Fibroblast of lung (primary cell): ENCODE measurements around the gene GPHN.

Experiments used
- CTCF ChIP-seq, 2 donors: IDR thresholded peaks in 1 of 2; conservative IDR thresholded peaks in 1 of 2; 1 replicate in 1 of 2; 2 replicates in 1 of 2; pipeline ENCODE4 v1.5.1; 2011 to 2012; ENCODE audit warnings: low read length in 2 of 2, control low read depth in 1 of 2, inconsistent platforms in 1 of 2, low read depth in 1 of 2, mild to moderate bottlenecking in 1 of 2
- EZH2 ChIP-seq: IDR thresholded peaks from 2 replicates; pipeline ENCODE4 v1.5.1; 2012; ENCODE audit warnings: low read length, control low read depth, mild to moderate bottlenecking; ENCODE audit errors: missing control alignments

DNA sequence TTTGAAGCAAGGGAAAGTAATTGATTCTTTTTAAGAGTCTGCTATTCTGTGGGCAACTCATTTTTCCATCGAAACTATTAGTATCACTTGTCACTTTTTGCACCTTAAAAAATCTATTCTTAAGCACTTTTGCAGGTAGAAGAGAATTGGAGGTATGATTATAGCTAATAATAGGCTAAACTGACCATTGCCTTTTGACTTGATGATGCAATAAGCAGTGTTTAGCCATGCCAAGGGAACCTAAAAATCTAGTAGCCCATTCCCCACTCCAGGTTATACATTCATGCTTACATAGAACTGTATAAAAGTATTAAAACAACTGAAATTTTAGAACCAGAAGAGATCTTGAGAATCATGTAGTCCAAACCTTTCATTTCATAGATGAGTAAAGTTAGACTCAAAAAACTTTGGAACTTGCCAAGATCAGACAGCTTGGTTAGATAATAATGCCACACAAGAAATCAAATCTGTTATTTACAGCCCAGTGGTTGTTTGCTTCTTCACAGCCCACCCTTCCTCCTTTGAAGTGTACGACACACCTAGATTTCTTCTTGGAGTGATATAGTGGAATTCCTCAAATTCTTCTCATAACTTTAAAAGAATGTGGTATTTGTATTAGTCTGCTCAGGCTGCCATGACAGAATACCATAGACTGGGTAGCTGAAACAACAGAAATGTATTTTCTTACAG, 659.6 kb downstream of the GPHN start:
- TF ChIP-seq CTCF (conservative IDR thresholded peaks at IDR 0.05 in 1 of 2, IDR thresholded peaks at IDR 0.05 in 1 of 2; ENCODE audit: low read depth in 1 of 2, low read length in 2 of 2) (no peak), EZH2 (no peak)
